ENCODE data around the gene MXD1.
"Not testable (repeated sequence)": the region's sequence is repeated elsewhere in the genome, so short reads cannot be mapped to it uniquely, and the experiment has no call there.

Gene MXD1

DNA sequence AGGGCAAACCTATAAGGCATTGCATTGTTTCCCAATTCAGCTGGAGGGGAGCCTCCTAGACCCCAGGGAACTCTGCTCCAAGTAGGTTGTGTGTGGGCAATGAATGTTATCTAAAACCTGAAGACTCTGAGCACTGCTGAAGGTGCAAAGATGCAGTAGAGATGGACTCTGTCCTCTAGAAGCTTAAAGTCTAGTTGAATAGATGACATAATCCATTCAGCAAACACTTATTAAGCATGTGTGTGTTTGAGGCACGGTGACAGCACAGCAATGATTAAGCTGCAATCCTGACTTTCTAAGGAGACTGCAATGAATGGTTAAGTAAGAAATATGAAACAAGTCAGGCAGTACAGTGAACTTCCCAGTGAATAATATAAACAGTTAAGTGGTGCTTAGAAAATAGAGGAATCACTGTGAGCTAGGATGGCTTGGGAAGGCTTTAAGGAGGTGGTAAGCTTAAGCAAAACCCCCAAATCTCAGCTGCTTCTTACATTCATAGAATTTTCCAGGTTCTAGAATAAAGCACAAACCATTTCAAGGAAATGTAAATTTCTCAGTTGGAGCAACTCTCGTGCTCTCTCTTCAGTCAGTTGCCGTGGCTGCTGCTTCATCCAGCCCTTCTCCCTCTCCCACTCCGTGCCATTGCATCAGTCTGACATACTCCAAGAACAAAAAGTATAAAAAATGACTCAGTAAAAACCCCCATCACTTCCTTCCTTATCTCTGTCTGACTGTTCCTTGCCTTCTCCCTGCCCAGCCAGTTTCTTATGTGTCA is 19.1 kb downstream of the MXD1 start:
- FAIRE-seq: no peak

DNA sequence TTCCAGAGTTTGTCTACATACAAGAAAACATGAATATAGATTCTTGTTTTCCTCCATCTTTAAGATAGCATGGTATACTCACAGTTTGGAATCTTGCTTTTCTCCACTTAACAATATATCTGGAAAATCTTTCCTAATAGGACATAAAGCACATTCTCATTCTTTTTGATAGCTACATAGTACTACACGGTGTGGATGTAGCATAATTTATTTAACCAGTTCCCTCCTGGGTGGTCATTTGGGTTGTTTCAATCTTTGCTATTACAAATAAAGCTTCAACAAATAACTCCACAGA is 19.7 kb downstream of the MXD1 start:
- no peak for FAIRE-seq

DNA sequence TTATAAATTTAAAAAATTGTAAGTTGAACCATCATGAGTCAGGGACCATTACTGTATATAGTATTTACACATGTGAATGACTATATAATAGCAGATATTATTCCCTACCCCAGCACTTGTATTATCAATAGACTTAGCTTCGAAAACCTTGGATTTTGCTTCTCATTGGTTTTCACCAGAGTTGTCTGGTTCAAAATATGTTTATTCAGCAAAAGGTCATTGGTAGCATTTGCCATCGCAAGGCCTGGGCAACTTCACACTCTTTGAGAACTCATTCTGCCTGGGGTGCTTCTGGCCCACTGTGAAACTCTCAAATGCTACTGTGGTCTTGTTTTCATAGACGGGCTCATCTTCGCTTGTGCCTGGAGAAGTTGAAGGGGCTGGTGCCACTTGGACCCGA is 20.1 kb downstream of the MXD1 start:
- no peak for FAIRE-seq

DNA sequence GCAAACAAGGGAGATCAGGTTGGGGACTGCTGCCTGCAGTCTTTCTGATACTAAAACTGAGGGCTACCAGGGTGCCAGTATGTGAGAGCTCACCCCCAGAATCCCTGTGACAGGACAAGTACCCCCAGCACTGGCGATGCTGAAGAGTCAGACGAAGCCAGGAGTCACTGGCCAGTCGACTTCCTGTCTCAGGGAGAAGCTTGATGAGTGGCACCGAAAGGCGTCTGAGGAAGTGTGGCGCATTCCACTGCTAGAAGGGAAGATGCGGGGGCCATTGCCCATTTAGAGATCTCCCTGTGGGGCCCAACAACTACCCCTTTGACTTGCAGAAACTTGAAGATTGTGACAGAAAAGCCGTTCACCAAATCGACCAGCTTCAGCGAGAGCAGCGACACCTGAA is 22.0 kb downstream of the MXD1 start:
- FAIRE-seq: no peak

DNA sequence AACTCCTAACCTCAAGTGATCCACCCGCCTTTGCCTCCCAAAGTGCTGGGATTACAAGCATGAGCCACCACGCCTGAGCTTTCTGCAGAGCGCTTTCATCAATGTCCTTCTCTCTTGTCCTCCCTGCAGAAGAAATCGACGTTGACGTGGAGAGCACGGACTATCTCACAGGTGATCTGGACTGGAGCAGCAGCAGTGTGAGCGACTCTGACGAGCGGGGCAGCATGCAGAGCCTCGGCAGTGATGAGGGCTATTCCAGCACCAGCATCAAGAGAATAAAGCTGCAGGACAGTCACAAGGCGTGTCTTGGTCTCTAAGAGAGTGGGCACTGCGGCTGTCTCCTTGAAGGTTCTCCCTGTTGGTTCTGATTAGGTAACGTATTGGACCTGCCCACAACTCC is 23.1 kb downstream of the MXD1 start:
- no peak for FAIRE-seq

DNA sequence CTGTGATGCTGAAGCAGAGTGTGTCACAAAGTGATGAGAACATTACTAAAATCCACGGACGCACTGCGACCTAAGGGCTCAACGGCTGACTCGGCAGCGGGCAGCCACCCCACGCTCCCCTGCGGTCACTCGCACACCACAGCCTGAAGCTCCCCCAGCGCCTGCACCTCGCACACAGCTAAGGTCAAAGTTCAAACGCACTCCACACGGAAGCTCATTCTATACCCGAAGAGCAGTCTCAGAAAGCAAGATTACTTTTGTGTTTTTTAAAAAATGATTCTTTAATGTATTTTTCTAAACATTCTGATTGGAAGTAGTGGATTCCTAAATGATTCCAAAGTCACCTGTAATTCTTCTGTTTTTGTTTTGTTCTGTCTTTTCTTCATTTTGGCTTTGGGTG is 24.8 kb downstream of the MXD1 start:
- no peak for FAIRE-seq

DNA sequence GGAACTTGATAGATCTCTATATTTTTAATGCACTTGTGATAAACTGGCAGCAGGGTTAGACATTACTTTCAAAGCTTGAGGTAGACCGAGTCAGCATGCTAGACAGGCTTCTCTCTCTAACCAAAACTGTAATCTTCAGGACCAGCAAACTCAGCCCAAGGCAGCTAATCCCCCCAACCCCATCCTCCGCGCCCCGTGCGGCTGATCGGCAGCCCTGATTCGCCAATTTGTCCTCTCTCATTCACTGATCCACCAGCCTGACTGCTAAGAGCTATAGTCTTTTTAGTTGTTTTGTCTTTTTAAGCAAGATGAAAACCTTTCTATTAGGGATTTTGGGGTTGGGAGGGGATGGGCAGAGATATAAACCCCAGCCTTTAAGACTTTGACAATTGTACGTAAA is 25.8 kb downstream of the MXD1 start:
- FAIRE-seq: no peak

DNA sequence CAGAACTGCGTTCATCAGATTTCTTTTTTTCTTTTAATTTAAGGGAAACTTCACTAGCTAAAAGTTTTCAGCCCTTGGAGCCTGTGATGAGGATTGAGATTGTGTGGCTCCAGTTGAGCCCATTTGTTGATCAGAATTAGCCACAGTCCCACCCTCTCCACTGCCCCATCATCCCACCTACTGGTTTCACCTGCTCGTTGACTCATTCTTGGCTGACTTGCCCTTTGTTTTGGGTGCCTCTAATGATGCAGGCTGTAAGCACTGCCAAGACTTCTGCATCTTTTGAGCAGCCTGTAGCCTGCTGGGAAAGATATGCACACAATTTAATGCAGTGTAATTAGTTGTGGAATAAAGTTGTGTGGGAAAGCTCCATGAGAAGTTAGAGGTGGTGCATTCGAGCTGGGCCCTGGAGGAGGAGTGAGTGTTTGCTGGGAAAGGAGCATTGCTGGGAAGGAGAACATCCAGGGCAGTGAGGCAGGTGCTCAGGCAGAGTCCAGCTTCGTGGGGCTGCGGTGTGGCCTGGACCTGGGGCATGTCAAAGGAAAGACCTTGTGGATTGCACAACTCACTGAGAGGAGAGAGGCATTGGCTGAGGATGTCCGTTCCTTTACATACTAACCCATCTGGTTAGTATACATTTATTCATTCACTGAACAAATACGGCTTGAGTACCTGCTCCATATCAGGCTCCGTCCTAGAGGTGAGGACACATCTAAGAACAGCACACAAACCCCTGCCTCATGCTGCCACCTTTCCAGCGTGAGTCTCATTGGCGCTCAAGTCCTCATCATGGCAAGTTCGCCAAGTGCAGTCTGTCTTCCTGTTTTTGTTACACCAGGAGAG is 28.3 kb downstream of the MXD1 start:
- no peak for FAIRE-seq

DNA sequence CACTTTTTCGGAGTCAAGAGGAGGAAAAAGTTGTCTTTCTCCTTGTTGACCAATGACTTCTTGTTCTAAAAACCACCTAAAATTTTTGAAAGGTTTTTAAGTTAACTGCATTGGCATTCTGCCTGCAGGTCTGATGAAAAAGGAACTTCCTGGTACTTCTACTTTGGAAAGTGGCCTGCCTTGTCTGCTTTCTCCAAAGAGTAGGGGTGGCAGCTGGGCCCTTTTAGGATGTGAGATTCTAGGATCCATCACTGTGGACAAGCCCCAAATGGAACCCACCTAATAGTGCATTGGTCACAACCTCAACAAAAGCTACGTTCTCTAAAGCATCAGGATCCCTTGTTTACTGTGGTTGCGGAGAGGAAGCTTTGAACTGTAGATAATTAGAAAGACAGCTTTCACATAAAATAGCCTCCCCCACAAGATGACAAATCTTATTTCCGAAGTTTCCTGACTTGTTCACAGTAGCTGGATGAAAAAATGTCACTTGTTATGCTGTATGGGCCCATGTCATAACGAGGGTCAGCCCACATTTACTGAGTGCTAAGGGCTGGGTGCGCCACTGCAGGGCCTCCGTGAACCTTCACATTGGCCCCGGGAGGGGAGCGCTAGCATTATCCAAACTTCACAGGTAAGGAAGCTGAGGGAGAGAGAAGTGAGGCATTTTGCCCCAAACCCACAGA is 29.1 kb downstream of the MXD1 start:
- FAIRE-seq: no peak

DNA sequence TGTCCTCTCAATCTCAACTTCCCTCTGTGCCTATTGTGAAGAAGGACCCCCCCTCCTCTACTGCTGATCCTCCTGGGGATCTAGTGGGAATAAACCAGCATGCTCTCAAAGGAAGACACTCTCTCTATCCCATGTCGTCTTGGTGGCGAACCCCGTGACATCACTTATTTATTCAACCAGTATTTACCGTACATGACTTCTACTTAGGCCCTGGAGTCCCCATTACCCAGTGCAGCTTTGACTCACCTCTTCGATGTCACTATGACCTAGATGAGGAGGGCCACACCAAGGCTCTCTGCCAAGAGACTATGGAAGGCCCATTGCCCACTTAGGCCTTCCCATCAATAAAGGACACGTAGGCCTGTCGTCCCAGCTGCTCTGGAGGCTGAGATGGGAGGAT is 29.8 kb downstream of the MXD1 start:
- FAIRE-seq: no peak

DNA sequence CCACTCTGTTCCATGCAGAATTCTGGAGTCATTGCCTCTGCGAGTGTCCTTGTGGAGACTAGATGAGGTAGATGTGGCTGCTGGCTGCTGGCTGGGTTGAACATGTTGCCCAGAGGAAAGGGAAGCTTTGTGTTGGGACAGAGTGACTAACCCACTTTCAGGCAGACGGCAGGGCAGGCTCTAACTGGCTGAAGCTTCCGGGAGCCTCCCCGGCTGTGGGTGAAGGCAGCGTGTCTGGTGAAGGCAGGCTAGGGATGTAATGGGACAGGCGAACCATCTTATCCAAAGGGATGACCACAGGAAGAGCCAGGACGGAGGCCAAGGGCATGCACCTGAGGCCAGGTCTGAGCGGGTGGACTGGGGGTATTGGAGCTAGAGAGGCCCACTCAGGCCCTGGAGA is 30.5 kb downstream of the MXD1 start:
- no peak for FAIRE-seq

DNA sequence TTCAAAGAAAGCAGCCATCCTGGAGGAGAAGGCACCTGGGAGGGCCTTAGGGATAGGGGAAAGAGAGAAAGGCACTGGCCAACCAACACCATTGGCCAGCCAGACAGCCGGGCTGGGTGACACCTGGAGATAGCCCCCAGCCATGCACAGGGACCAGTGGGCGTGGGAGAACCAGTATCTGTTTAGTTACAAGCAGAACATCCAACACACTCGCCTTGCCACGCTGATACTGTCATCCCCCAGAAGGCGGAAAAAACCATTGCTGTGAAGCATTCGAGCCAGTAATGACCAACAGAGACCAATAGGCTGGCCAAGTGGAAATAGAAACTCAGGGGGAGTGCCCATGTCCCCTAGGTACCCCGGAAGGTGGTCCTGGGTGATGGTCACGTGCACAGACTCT is 31.0 kb downstream of the MXD1 start:
- FAIRE-seq: no peak

DNA sequence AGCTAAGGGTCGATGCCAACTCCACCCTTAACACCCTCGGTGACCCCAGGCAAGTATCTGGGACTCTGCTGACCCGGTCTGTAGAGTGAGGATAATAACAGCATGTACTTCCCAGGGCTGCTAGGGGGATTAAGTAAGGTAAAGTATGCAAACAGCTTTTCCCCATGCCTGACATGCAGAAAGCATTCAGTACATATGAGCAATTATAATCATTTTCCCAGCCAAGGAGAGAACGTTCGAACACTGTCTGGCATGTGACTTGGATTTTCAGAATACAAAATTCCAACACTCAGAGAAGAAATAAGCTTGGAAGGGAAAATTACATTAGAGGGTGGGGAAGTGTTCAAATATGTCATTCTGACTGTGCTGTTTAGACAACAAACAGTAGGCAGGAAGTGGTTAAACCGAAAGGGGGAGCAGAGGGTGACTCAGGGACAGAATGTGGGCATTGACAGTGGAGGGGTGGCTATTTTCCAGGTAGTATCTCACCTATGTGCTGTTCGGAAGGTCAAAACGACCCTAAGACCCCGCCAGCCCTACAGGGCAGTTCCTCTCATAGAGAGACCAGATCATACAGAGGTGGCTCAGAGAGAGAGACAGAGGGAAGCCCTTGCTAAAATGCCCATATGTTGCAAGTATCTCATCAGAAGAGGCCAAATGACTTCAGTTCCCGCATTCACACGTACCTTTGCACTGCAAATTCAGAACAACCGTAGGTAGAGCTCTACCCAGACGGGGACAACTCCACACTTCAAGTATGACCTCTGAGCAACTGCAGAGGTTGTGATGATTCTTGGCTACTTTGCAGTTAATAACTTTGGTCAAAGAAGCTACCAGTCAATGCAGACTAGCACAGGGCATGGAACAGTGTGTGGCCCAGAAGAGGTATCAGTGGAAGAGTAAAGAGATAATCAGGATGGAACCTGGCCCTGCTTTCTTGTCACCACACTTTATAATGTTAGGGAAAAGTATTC is 31.7 kb downstream of the MXD1 start:
- FAIRE-seq: no peak

DNA sequence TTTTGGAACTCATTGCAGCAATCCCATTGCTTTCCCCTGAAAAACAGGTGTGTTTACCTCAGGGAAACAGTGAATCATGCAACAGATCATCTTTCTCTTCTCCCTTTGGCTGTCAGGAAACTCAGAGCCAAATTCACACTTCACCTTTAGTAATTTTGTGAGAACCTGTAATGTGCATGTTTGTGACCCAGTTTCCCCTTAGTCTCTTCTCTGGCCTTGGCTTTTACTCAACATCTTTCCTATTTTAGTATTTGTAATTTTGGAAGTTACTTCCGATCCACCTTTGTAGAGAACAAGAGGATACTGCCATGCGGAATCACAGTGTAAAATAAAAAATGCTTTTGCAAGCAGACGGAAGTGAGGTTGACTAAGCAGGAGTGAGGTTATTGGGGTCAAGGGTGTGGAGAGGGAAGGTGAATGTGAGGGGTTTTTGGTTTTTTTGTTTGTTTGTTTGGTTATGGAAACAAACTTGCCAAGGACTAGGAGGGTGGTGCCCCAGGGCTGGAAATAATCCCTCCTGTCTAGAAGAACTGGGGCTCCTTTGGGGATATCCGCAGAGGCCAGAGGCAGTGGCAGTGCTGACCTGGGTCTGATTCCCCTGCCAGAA is 32.5 kb downstream of the MXD1 start:
- no peak for FAIRE-seq

DNA sequence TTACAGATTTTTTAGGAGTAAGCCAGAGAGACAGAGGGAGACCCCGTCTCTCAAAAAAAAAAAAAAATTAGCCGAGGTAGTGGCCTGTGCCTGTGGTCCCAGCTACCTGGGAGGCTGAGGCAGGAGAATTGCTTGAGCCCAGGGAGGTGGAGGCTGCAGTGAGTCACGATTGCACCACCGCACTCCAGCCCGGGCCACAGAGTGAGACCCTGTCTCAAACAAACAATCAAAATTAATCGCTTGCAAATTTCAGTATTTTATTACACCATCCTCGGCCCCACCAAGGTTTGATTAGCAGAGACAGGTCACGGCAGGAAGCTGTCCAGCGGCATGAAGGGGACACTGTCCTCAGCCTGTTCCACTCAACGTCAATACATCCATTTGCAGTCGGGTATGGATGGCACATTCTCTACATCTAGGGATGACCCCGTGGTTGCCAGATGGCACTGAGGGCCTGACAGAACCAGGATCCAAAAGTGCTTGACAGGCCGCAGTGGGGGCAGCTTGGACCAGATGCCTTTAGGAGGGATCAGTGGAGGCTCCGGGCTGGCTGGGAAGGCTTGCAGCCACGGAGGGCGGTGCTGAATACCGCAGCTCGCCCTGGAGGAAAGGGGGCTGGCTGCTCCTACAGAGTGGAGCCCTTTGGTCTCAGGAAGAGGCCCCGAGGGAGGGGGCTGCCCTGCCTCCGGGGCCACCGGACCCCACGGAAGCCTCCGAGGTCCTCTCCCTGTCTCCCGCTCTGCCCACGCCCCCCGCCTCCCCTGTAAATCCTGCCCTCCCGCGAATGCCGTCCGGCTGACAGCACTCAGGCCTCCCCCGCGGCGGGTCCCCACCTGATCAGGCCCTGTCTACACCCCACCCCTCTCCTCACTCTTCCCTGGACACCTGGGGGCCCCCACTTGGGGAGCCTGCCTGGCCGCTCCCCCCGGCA is 33.4 kb downstream of the MXD1 start:
- no peak for FAIRE-seq

DNA sequence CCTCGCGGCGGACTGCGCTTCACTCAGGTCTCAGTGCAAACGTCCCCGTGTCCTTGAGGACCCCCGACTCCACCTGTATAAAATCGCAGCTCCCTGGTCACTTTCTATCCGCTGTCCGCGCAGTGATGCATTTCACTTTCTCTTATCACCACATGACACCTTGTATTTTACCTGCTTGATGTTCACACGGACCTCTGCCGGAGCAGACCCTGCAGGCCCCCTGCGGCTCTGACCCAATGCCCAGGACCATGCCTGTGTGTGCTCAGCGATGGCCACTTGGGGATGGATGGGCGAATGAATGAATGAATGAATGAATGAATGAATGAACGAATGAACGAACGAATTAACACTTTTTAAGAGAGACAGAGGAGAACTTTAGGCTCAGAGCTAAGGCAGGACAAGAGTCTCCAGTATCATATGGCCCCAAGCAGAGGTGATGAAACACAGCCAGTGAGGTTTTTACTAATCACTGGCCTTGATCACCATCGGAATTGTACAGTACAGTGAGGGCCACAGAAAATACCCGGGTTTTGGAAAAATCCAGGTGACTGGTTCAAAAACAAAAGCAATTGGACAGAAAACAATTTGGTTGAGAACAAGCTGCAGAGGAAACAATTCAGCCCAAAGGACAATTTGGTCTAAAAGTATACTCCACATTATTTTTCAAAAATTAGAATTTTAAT is 34.2 kb downstream of the MXD1 start:
- FAIRE-seq: no peak

DNA sequence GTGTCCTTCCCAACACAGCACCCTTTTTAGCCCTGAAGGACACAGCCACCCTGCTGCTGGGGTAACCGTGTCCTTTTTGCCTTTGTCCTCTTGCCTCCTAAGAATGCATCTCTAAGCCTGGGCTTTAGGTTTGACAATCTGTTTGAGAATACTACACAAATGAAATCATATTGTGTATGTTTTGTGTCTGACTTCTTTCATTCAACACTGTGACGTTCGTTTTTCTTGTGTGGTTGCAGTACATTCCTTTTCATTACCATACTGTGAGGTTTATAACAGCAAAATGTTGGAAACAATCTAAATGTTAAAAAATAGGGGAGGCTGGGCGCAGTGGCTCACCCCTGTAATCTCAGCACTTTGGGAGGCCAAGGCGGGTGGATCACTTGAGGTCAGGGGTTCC is 35.3 kb downstream of the MXD1 start:
- FAIRE-seq: no peak

DNA sequence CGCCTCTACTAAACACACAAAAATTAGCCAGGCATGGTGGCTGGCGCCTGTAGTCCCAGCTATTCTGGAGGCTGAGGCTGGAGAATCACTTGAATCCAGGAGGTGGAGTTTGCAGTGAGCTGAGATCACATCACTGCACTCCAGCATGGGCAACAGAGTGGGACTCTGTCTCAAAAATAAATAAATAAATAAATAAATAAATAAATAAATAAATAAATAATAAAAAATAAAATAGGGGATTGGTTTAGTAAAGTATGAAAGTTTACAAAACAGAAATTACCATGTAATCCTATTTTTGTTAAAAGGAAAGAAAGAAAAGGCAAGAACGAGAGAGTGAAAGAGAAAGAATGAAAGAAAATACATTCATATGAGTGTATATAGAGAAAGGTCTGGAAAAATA is 35.8 kb downstream of the MXD1 start:
- not testable (repeated sequence) for FAIRE-seq

DNA sequence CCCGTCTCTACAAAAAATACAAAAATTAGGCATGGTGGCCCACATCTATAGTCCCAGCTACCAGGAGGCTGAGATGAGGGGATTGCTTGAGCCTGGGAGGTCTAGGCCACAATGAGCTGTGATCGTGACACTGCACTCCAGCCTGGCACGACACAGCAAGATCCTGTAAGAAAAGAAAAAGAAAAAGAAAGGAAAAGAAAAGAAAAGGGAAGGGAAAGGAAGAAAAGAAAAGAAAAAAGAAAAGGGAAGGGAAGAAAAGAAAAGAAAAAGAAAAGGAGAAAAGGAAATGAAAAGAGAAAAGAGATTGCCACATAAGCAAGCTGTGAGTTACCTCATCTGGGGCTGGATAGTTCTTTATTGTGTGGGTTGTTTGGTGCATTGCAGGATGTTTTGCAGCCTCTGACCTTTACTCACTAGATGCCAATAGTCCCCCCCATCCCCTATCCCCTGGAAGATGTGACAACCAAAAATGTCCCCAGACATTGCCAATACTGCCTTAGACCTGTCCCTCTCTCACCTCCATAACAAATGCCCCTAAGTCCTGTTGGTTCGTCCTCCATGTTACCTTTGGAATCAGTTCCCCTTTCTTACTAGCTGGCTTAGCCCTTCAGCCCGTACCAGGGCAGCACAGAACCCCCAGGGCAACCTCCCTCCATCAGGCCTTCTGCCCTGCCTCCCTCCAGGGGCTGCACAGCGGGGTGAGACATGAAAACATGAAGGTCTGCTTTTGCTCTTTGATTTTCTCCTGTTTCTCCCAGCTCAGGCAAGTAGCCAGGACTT is 37.6 kb downstream of the MXD1 start:
- no peak for FAIRE-seq

DNA sequence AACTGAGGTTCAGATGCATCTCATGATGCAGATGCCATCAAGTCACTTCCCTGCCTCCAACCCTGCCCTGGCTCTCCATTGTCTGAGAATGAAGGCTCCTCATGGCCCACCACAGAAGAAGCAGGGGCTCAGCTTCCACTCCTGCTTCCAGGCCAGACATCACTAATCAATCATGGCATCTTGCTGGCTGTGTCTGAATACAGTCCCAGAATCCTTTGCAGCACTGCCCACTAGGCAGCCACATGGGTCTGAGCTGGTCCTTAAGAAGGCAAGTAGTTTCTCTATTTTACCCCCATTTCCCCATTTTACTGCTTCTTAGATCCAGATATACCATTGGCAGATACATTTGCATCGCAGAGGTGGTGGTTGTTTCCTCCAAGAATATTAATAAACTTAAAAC is 39.2 kb downstream of the MXD1 start:
- no peak for FAIRE-seq
